Fibroblast of gingiva (primary cell): ENCODE data around the gene RAD23B.
A peak's percentile ranks its signal among the peaks of the same experiment; 100 is the strongest.

ENCODE experiments used
- DNase-seq: peaks from one replicate; pipeline ENCODE4 v3.0.0-alpha.2; 2011; ENCODE audit warnings: low read depth

The RAD23B gene

GRCh38 chr9:107336718-107337360, 53.8 kb downstream of the RAD23B start:
- DNase-seq: peak; percentile 84

- DNase-seq: peak; percentile 62
Observed at GRCh38 chr9:107337676-107338590, 54.9 kb downstream of the RAD23B start.

- DNase-seq: no peak
Observed at GRCh38 chr9:107338911-107339659, 56.0 kb downstream of the RAD23B start.

- peak; percentile 50 for DNase-seq
Observed at GRCh38 chr9:107340920-107341632, 58.0 kb downstream of the RAD23B start.

- DNase-seq: no peak
Observed at GRCh38 chr9:107342476-107343161, 59.5 kb downstream of the RAD23B start.

- DNase-seq: peak; percentile 62
Observed at GRCh38 chr9:107345327-107345726, 62.2 kb downstream of the RAD23B start.

GRCh38 chr9:107348836-107349235, 65.8 kb downstream of the RAD23B start:
- DNase-seq: no peak

- DNase-seq: no peak
Observed at GRCh38 chr9:107350443-107350842, 67.4 kb downstream of the RAD23B start.

GRCh38 chr9:107351382-107352045, 68.4 kb downstream of the RAD23B start:
- DNase-seq: no peak

- no peak for DNase-seq
Observed at GRCh38 chr9:107355394-107355793, 72.3 kb downstream of the RAD23B start.

GRCh38 chr9:107358986-107359385, 75.9 kb downstream of the RAD23B start:
- DNase-seq: no peak

GRCh38 chr9:107360098-107360497, 77.0 kb downstream of the RAD23B start:
- no peak for DNase-seq

GRCh38 chr9:107361816-107362215, 78.7 kb downstream of the RAD23B start:
- no peak for DNase-seq

GRCh38 chr9:107363516-107364152, 80.6 kb downstream of the RAD23B start:
- no peak for DNase-seq

- DNase-seq: no peak
Observed at GRCh38 chr9:107367727-107368502, 84.8 kb downstream of the RAD23B start.

- DNase-seq: no peak
Observed at GRCh38 chr9:107368696-107369095, 85.6 kb downstream of the RAD23B start.

GRCh38 chr9:107373809-107374208, 90.7 kb downstream of the RAD23B start:
- no peak for DNase-seq

- no peak for DNase-seq
Observed at GRCh38 chr9:107375001-107375400, 91.9 kb downstream of the RAD23B start.

GRCh38 chr9:107375651-107376369, 92.7 kb downstream of the RAD23B start:
- DNase-seq: no peak
